ENCODE measurements around the gene IL6R.
"Not testable (repeated sequence)": the region's sequence is repeated elsewhere in the genome, so short reads cannot be mapped to it uniquely, and the experiment has no call there.

Gene IL6R

DNA sequence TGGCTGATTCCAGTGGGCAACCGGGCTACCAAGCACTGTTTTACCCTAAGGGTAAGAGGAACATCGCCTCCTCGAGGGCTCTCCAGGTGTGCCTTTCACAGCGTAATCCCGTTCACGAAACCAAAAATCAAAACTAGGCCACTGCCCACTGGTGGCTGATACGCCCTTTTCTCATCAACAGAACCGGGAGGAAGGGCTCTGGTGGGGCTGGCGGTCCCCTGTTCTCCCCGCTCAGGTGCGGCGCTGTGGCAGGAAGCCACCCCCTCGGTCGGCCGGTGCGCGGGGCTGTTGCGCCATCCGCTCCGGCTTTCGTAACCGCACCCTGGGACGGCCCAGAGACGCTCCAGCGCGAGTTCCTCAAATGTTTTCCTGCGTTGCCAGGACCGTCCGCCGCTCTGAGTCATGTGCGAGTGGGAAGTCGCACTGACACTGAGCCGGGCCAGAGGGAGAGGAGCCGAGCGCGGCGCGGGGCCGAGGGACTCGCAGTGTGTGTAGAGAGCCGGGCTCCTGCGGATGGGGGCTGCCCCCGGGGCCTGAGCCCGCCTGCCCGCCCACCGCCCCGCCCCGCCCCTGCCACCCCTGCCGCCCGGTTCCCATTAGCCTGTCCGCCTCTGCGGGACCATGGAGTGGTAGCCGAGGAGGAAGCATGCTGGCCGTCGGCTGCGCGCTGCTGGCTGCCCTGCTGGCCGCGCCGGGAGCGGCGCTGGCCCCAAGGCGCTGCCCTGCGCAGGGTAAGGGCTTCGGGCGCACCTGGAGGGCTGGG, at the start of gene IL6R:
IL6R (plus strand) TSS at position 360 of the 763 bp plus-strand sequence; CDS start at position 647, 287 bp downstream.
- peak within 1 kb of the TSS; percentile 80 for H3K9ac ChIP-seq (ENCODE audit: insufficient read length, low read depth)

DNA sequence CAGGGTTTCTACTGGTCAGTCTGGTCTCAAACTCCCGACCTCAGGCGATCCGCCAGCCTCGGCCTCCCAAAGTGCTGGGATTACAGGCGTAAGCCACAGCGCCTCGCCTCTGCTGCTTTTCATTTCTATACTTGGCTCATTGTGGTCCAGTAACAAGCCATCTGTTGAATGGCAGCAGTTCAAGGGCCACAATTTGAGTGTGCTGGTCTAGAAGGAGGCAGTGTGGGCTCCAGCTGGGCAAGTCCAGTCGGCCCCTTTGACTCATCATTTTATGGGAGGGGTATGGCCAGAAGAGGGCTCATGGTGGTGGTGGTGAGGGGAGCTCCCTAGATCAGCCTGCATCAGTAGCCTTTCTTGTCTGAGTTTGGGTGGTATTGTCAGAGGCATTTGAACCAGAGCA, 46.6 kb upstream of the IL6R start:
- Histone ChIP-seq H3K4me1 (ENCODE audit: insufficient read depth, insufficient read length) (peaks cover 15% of the 10 kb centered on the region), H3K4me3 (ENCODE audit: insufficient read length, low read depth) (no peak overlapping the region), H3K9ac (ENCODE audit: insufficient read length, low read depth) (no peak overlapping the region), H3K9me3 (ENCODE audit: insufficient read depth, low read length) (peaks cover 13% of the 10 kb centered on the region), H3K27me3 (ENCODE audit: insufficient read depth, insufficient read length) (no peaks in the 10 kb centered on the region), H3K36me3 (ENCODE audit: insufficient read depth, insufficient read length, low read length) (no peaks in the 10 kb centered on the region)
- no peak for TF ChIP-seq SUZ12 (IDR thresholded peaks at IDR 0.05; ENCODE audit: extremely low read depth, insufficient read depth, insufficient read length)
- no peak for DNase-seq (ENCODE audit: low read depth, low spot score)

More for the DNA sequence above, at the start of gene IL6R:
- Histone ChIP-seq H3K27me3 (ENCODE audit: insufficient read depth, insufficient read length) (peaks cover 46% of the 10 kb centered on the region), H3K4me3 (ENCODE audit: insufficient read length, low read depth) (peak within 1 kb of the TSS; percentile 70), H3K4me1 (ENCODE audit: insufficient read depth, insufficient read length) (peaks cover 6% of the 10 kb centered on the region), H3K36me3 (ENCODE audit: insufficient read depth, insufficient read length, low read length) (no peaks in the 10 kb centered on the region), H3K9me3 (ENCODE audit: insufficient read depth, low read length) (no peaks in the 10 kb centered on the region)
- TF ChIP-seq YY1 (IDR thresholded peaks at IDR 0.05; ENCODE audit: insufficient read depth, insufficient read length) (no peak), SUZ12 (IDR thresholded peaks at IDR 0.05; ENCODE audit: extremely low read depth, insufficient read depth, insufficient read length) (no peak), ZNF274 (IDR thresholded peaks at IDR 0.05; ENCODE audit: low read depth, low read length) (no peak)
- DNase-seq (ENCODE audit: low read depth, low spot score) = peak; percentile 76

GRCh38 chr1:154360288-154360687, 44.9 kb upstream of the IL6R start:
- Histone ChIP-seq H3K4me3 (ENCODE audit: insufficient read length, low read depth) (no peak overlapping the region), H3K9me3 (ENCODE audit: insufficient read depth, low read length) (peaks cover 13% of the 10 kb centered on the region), H3K27me3 (ENCODE audit: insufficient read depth, insufficient read length) (no peaks in the 10 kb centered on the region), H3K9ac (ENCODE audit: insufficient read length, low read depth) (no peak overlapping the region), H3K36me3 (ENCODE audit: insufficient read depth, insufficient read length, low read length) (no peaks in the 10 kb centered on the region), H3K4me1 (ENCODE audit: insufficient read depth, insufficient read length) (peaks cover 10% of the 10 kb centered on the region)
- no peak for TF ChIP-seq SUZ12 (IDR thresholded peaks at IDR 0.05; ENCODE audit: extremely low read depth, insufficient read depth, insufficient read length)
- TF ChIP-seq ZNF274 (IDR thresholded peaks at IDR 0.05; ENCODE audit: low read depth, low read length) = no peak
- TF ChIP-seq YY1 (IDR thresholded peaks at IDR 0.05; ENCODE audit: insufficient read depth, insufficient read length) = no peak
- no peak for DNase-seq (ENCODE audit: low read depth, low spot score)

DNA sequence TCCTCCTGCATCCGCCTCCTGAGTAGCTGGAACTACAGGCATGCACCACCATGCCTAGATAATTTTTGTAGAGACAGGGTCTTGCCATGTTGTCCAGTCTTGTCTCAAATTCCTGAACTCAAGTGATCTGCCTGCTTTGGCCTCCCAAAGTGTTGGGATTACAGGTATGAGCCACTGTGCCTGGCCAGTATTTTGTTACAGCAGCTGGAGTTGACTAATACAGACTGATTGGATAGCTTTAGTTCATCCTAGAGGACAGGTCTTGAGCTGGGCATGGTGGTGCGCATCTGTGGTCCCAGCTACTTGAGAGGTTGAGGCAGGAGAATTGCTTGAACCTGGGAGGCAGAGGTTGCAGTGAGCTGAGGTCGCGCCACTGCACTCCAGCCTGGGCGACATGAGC, 44.3 kb upstream of the IL6R start:
- H3K4me3 ChIP-seq (ENCODE audit: insufficient read length, low read depth); DNase-seq (ENCODE audit: low read depth, low spot score); H3K9ac ChIP-seq (ENCODE audit: insufficient read length, low read depth); H3K4me1 ChIP-seq (ENCODE audit: insufficient read depth, insufficient read length); H3K36me3 ChIP-seq (ENCODE audit: insufficient read depth, insufficient read length, low read length); H3K27me3 ChIP-seq (ENCODE audit: insufficient read depth, insufficient read length): not testable (repeated sequence)
- peaks cover 13% of the 10 kb centered on the region for H3K9me3 ChIP-seq (ENCODE audit: insufficient read depth, low read length)

DNA sequence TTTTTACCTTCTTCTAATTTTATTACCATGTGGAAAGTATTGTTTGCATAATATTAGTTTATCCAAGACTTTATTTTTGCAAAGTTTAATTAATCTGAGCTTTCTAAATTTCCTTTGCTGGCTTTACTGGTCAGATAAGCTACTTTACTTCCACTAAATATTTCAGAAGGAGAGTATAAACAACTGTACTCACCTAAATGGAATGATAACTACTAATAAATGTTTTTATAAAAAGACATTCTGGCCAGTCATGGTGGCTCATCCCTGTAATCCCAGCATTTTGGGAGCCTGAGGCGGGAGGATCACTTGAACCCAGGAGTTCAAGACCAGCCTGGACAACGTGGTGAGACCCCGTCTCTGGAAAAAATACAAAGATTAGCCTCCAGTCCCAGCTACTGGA, 43.8 kb upstream of the IL6R start:
- H3K9me3 ChIP-seq (ENCODE audit: insufficient read depth, low read length) = peaks cover 13% of the 10 kb centered on the region
- DNase-seq (ENCODE audit: low read depth, low spot score) = no peak
- peaks cover 3% of the 10 kb centered on the region for H3K4me1 ChIP-seq (ENCODE audit: insufficient read depth, insufficient read length)
- no peak for TF ChIP-seq SUZ12 (IDR thresholded peaks at IDR 0.05; ENCODE audit: extremely low read depth, insufficient read depth, insufficient read length)
- TF ChIP-seq YY1 (IDR thresholded peaks at IDR 0.05; ENCODE audit: insufficient read depth, insufficient read length) = no peak
- no peaks in the 10 kb centered on the region for H3K27me3 ChIP-seq (ENCODE audit: insufficient read depth, insufficient read length)
- no peak overlapping the region for H3K9ac ChIP-seq (ENCODE audit: insufficient read length, low read depth)
- no peaks in the 10 kb centered on the region for H3K36me3 ChIP-seq (ENCODE audit: insufficient read depth, insufficient read length, low read length)
- no peak overlapping the region for H3K4me3 ChIP-seq (ENCODE audit: insufficient read length, low read depth)

DNA sequence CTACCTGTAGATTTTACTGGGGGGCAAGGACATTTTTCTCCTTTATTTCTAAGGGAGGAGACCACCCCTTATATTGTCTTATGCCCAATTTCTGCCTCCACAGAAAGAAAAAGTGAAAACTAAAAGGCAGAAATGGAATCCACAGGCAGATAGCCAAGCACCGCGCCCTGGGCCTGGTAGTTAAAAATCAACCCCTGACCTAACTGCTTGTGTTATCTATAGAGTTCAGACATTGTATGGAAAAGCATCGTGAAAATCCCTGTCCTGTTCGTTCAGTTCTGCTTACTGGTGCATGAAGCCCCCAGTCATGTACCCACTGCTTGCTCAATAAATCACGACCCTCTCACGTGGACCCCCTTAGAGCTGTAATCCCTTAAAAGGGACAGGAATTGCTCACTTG, 33.7 kb upstream of the IL6R start:
- no peak overlapping the region for H3K4me3 ChIP-seq (ENCODE audit: insufficient read length, low read depth)
- H3K4me1 ChIP-seq (ENCODE audit: insufficient read depth, insufficient read length) = no peaks in the 10 kb centered on the region
- DNase-seq (ENCODE audit: low read depth, low spot score) = no peak
- no peaks in the 10 kb centered on the region for H3K36me3 ChIP-seq (ENCODE audit: insufficient read depth, insufficient read length, low read length)
- no peaks in the 10 kb centered on the region for H3K9me3 ChIP-seq (ENCODE audit: insufficient read depth, low read length)
- no peak overlapping the region for H3K9ac ChIP-seq (ENCODE audit: insufficient read length, low read depth)
- TF ChIP-seq SUZ12 (IDR thresholded peaks at IDR 0.05; ENCODE audit: extremely low read depth, insufficient read depth, insufficient read length) (no peak), ZNF274 (IDR thresholded peaks at IDR 0.05; ENCODE audit: low read depth, low read length) (no peak), YY1 (IDR thresholded peaks at IDR 0.05; ENCODE audit: insufficient read depth, insufficient read length) (no peak)
- no peaks in the 10 kb centered on the region for H3K27me3 ChIP-seq (ENCODE audit: insufficient read depth, insufficient read length)

- not testable (repeated sequence) for H3K36me3 ChIP-seq (ENCODE audit: insufficient read depth, insufficient read length, low read length); H3K9ac ChIP-seq (ENCODE audit: insufficient read length, low read depth); H3K27me3 ChIP-seq (ENCODE audit: insufficient read depth, insufficient read length); H3K9me3 ChIP-seq (ENCODE audit: insufficient read depth, low read length); H3K4me1 ChIP-seq (ENCODE audit: insufficient read depth, insufficient read length); H3K4me3 ChIP-seq (ENCODE audit: insufficient read length, low read depth); DNase-seq (ENCODE audit: low read depth, low spot score)
Observed at GRCh38 chr1:154373777-154374357, 31.3 kb upstream of the IL6R start.
